H1 (cell line): ENCODE results near the gene TMEM9B. TPM values are rescaled to one million over a fixed set of nuclear protein-coding genes. Genes with fewer than 3 reads are reported as not detected.

Experiments
- CTCF ChIA-PET: fragments of 300-600 bp; sonication (Branson Sonifier 250); formaldehyde crosslinking; loops from one replicate; lab custom pipeline; 2021; ENCODE audit not compliant: partially characterized antibody; lab: Charles Lee
- POLR2A ChIA-PET: fragments of 300-600 bp; sonication (Branson Sonifier 250); formaldehyde crosslinking; loops from one replicate; lab custom pipeline; 2021; ENCODE audit warnings: inconsistent platforms; ENCODE audit not compliant: partially characterized antibody; lab: Charles Lee
- DNase-seq, 2 experiments: peaks; one replicate each; pipeline versions ENCODE4 v3.0.0 to v3.0.0-alpha.2; 2010 to 2022; ENCODE audit warnings: low spot score in 2 of 2, low read depth in 1 of 2, mixed read lengths in 1 of 2
- FAIRE-seq: peaks from 2 replicates; lab custom pipeline; 2011; peaks lifted over from hg19 to GRCh38; lab: Jason Lieb, UNC
- H2AFZ ChIP-seq: 2 replicates; pipeline ENCODE4 v1.8.1; 2012; ENCODE audit warnings: low read length, inconsistent platforms
- H2AK5ac ChIP-seq: 2 replicates; pipeline ENCODE4 v1.6.1; 2013; ENCODE audit warnings: low read depth, low read length
- H2BK120ac ChIP-seq: replicated peaks from 2 replicates; pipeline ENCODE3; 2013; ENCODE audit warnings: low read depth, low read length, inconsistent platforms
- H2BK12ac ChIP-seq: 2 replicates; pipeline ENCODE4 v1.6.1; 2013; ENCODE audit warnings: low read depth, low read length
- H2BK15ac ChIP-seq: 2 replicates; pipeline ENCODE4 v1.6.1; 2013; ENCODE audit warnings: low read length
- H2BK20ac ChIP-seq: 2 replicates; pipeline ENCODE4 v1.6.1; 2013; ENCODE audit warnings: low read length
- H2BK5ac ChIP-seq: 2 replicates; pipeline ENCODE4 v1.6.1; 2013; ENCODE audit warnings: low read depth, low read length
- H3K14ac ChIP-seq: 2 replicates; pipeline ENCODE4 v1.6.1; 2013; ENCODE audit warnings: inconsistent platforms; ENCODE audit not compliant: insufficient read length
- H3K18ac ChIP-seq: 2 replicates; pipeline ENCODE4 v1.6.1; 2013; ENCODE audit warnings: low read length; ENCODE audit errors: extremely low read depth
- H3K23ac ChIP-seq: 2 replicates; pipeline ENCODE4 v1.6.1; 2013; ENCODE audit warnings: inconsistent platforms; ENCODE audit not compliant: insufficient read length
- H3K23me2 ChIP-seq: 2 replicates; pipeline ENCODE4 v1.6.1; 2013; ENCODE audit warnings: low read depth, low read length
- H3K27ac ChIP-seq: 2 replicates; pipeline ENCODE4 v1.6.1; 2011; ENCODE audit warnings: low read depth, low read length, inconsistent platforms
- H3K27me3 ChIP-seq, 4 experiments: replicated peaks in 1 of 4; 1 replicate in 1 of 4; 2 replicates in 3 of 4; pipeline versions ENCODE4 v1.6.1 to v1.8.1; 2011 to 2013; ENCODE audit warnings: low read length in 3 of 4, mild to moderate bottlenecking in 3 of 4, inconsistent platforms in 2 of 4, mixed read lengths in 2 of 4, moderate library complexity in 1 of 4; ENCODE audit not compliant: control insufficient read depth in 3 of 4, insufficient read depth in 3 of 4; ENCODE audit errors: extremely low read depth in 1 of 4
- H3K36me3 ChIP-seq, 4 experiments: 2 replicates each; pipeline versions ENCODE4 v1.6.1 to v1.8.1; 2011 to 2013; ENCODE audit warnings: mild to moderate bottlenecking in 4 of 4, low read length in 3 of 4, moderate library complexity in 2 of 4, control low read depth in 1 of 4, inconsistent platforms in 1 of 4; ENCODE audit not compliant: insufficient read depth in 4 of 4, control insufficient read depth in 2 of 4
- H3K4ac ChIP-seq: replicated peaks from 2 replicates; pipeline ENCODE3; 2013; ENCODE audit warnings: low read length, low read depth, mixed read lengths, inconsistent platforms; ENCODE audit not compliant: insufficient read length
- H3K4me1 ChIP-seq, 4 experiments: replicated peaks in 1 of 4; 1 replicate in 1 of 4; 2 replicates in 3 of 4; pipeline versions ENCODE4 v1.6.1 to v1.8.1; 2011 to 2013; ENCODE audit warnings: low read length in 3 of 4, inconsistent platforms in 2 of 4, mixed read lengths in 1 of 4; ENCODE audit not compliant: insufficient read depth in 4 of 4, control insufficient read depth in 3 of 4
- H3K4me2 ChIP-seq, 2 experiments: 2 replicates each; pipeline versions ENCODE4 v1.6.1 to v1.8.1; 2011 to 2013; ENCODE audit warnings: low read depth in 2 of 2, low read length in 2 of 2, control low read depth in 1 of 2, inconsistent platforms in 1 of 2, mild to moderate bottlenecking in 1 of 2; ENCODE audit not compliant: insufficient read depth in 1 of 2
- H3K4me3 ChIP-seq, 4 experiments: fragments of 200-600, 300-600 bp in 1 of 4; sonication (generic), shearing (Covaris generic), sonication (Bioruptor Twin) in 1 of 4; 2 replicates each; pipeline versions ENCODE4 v1.5.1 to v1.8.1; 2011 to 2016; ENCODE audit warnings: low read length in 4 of 4, low read depth in 3 of 4, control low read depth in 2 of 4, inconsistent platforms in 2 of 4, mild to moderate bottlenecking in 2 of 4, mixed read lengths in 1 of 4, moderate library complexity in 1 of 4; ENCODE audit not compliant: insufficient read depth in 2 of 4; ENCODE audit errors: extremely low read depth in 1 of 4
- H3K56ac ChIP-seq: replicated peaks from 2 replicates; pipeline ENCODE3; 2013; ENCODE audit warnings: low read depth, mild to moderate bottlenecking, mixed read lengths, low read length, inconsistent platforms; ENCODE audit not compliant: insufficient read length
- H3K79me1 ChIP-seq: 2 replicates; pipeline ENCODE4 v1.6.1; 2013; ENCODE audit warnings: low read depth, low read length, control low read depth
- H3K79me2 ChIP-seq, 2 experiments: 2 replicates each; pipeline versions ENCODE4 v1.6.1 to v1.8.1; 2012 to 2013; ENCODE audit warnings: low read length in 2 of 2, mild to moderate bottlenecking in 2 of 2, inconsistent platforms in 1 of 2; ENCODE audit not compliant: insufficient read depth in 2 of 2, control insufficient read depth in 1 of 2
- H3K9ac ChIP-seq, 4 experiments: replicated peaks in 1 of 4; 1 replicate in 1 of 4; 2 replicates in 3 of 4; pipeline versions ENCODE4 v1.6.1 to v1.8.1; 2011 to 2013; ENCODE audit warnings: low read depth in 3 of 4, low read length in 3 of 4, control low read depth in 2 of 4, mild to moderate bottlenecking in 2 of 4, moderate library complexity in 2 of 4, inconsistent platforms in 1 of 4; ENCODE audit errors: extremely low read depth in 1 of 4
- H3K9me3 ChIP-seq, 2 experiments: 2 replicates each; pipeline versions ENCODE4 v1.6.1 to v1.8.1; 2012 to 2013; ENCODE audit warnings: mild to moderate bottlenecking in 2 of 2, moderate library complexity in 2 of 2, control low read depth in 1 of 2, inconsistent platforms in 1 of 2, low read depth in 1 of 2, low read length in 1 of 2, mixed read lengths in 1 of 2; ENCODE audit not compliant: insufficient read depth in 2 of 2
- H4K20me1 ChIP-seq, 2 experiments: replicated peaks in 1 of 2; 2 replicates each; pipeline versions ENCODE3 to v1.8.1; 2011 to 2013; ENCODE audit warnings: inconsistent platforms in 2 of 2, low read length in 2 of 2, mild to moderate bottlenecking in 1 of 2; ENCODE audit not compliant: insufficient read depth in 2 of 2, control insufficient read depth in 1 of 2
- H4K5ac ChIP-seq: 2 replicates; pipeline ENCODE4 v1.6.1; 2013; ENCODE audit warnings: low read length, low read depth, mixed read lengths, inconsistent platforms; ENCODE audit not compliant: insufficient read length
- H4K8ac ChIP-seq: 2 replicates; pipeline ENCODE4 v1.8.0; 2013; ENCODE audit warnings: mild to moderate bottlenecking, moderate library complexity, low read length, inconsistent platforms; ENCODE audit not compliant: insufficient read depth; ENCODE audit errors: extremely low read depth
- H4K91ac ChIP-seq: replicated peaks from 2 replicates; pipeline ENCODE3; 2013; ENCODE audit warnings: low read length, mixed read lengths, inconsistent platforms; ENCODE audit not compliant: insufficient read length
- CBX8 ChIP-seq: fragments of 300-800, 300-1000 bp; sonication (generic); IDR thresholded peaks from 2 replicates; pipeline ENCODE4 v1.7.1; 2016; ENCODE audit warnings: low read depth, low read length, borderline replicate concordance
- CHD1 ChIP-seq: IDR thresholded peaks from 2 replicates; pipeline ENCODE4 v1.6.1; 2012; ENCODE audit warnings: low read depth, low read length, improper control_type of control experiment
- CREB1 ChIP-seq: IDR thresholded peaks from 2 replicates; pipeline ENCODE4 v1.6.1; 2012; ENCODE audit warnings: inconsistent platforms
- JUND ChIP-seq: IDR thresholded peaks from 2 replicates; pipeline ENCODE4 v1.6.1; 2011; ENCODE audit warnings: mild to moderate bottlenecking, improper control_type of control experiment, low read length
- SIN3A ChIP-seq, 2 experiments: IDR thresholded peaks in 1 of 2; conservative IDR thresholded peaks in 1 of 2; 2 replicates each; pipeline ENCODE4 v1.6.1; 2011 to 2012; ENCODE audit warnings: low read length in 2 of 2, improper control_type of control experiment in 1 of 2, low read depth in 1 of 2, mild to moderate bottlenecking in 1 of 2
- TAF7 ChIP-seq: optimal IDR thresholded peaks from 2 replicates; pipeline ENCODE3; 2011; ENCODE audit warnings: low read depth, mild to moderate bottlenecking, inconsistent platforms, low read length, moderate library complexity, borderline replicate concordance
- TEAD4 ChIP-seq: IDR thresholded peaks from 2 replicates; pipeline ENCODE4 v1.6.1; 2012; ENCODE audit warnings: low read depth, low read length, inconsistent platforms, mixed read lengths
- WGBS, 2 experiments: shearing (Covaris generic) in 1 of 2; methylation state at CpG; one replicate each; pipeline versions ENCODE4 v1.1.6 to v1.1.7; 2013 to 2015; ENCODE audit warnings: low lambda C conversion rate in 2 of 2, mixed read lengths in 2 of 2, inconsistent platforms in 1 of 2, low coverage in 1 of 2, missing lambda C conversion rate in 1 of 2; ENCODE audit not compliant: insufficient replicate concordance in 2 of 2, insufficient coverage in 1 of 2, insufficient read length in 1 of 2; ENCODE audit errors: extremely low coverage in 1 of 2, missing lambda C conversion rate in 1 of 2; 5-methylcytosine and 5-hydroxymethylcytosine counted together
- polyA plus RNA-seq, 7 experiments: library from polyadenylated mRNA; depleted of rRNA in 3 of 7; stranded (reverse) in 5 of 7; unstranded in 2 of 7; fragments of >200 nt in 5 of 7; fragments of 200-250 nt in 2 of 7; gene quantifications; 1 replicate in 5 of 7; 2 replicates in 1 of 7; 4 replicates in 1 of 7; pipeline versions ENCODE4 v1.2.1 to v1.2.3, GENCODE V29; 2011 to 2013; ENCODE audit warnings: missing spikeins in 2 of 7, mixed read lengths in 2 of 7
- total RNA-seq: library from RNA; stranded (reverse); fragmentation: NEBNext Ultra II Directional; extraction: Animal tissue kit (Norgen Biotek cat#: 25700); gene quantifications from 2 replicates; pipeline ENCODE4 v1.2.1, GENCODE V29; 2021

The TMEM9B gene
- total and polyA plus RNA-seq, 2 of the 8 experiments (the other 6 are each of a cell fraction or from before 2014, with no cell fraction given) = 8.3 to 9.4 TPM

DNA sequence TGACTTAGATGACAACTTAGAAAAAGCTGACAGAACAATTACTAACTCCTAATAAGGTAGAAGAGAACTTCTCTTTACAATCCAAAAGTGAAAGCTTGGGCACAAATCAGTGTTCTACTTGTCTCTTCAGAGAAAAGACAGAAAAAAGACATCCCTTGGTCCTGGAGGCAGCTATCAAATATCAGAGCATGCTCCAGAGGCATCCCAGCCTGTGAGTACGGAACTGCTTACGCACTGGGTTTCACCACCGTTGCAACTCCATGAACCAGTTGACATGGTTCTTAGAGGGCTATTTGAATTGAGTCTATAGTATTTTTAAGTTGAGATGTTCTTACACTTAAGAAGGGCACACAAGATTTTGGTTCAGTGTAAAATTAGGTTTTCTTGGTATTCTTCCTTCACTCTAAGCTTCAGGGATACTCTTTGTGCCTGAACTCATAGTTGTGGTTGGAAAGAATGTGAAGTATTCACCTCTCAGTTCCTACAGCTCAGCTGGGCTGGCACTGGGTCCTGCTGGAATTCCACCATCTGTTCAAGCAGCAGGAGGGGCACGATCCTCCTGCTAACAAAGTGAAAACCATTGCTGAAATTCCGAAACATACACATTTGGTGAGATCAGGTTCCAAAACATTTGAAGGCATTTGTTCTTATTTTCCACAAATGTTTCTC is 47.0 kb downstream of the TMEM9B start:
- H2AK5ac ChIP-seq = no peak overlapping the region
- H3K4me3 ChIP-seq = peak overlapping the region in 1 of 4 experiments; percentile 28; a peak in 1 of 8 replicates
- peak overlapping the region in 1 of 4 experiments; percentile 49; a peak in 2 of 7 replicates for H3K9ac ChIP-seq
- TF ChIP-seq CHD1 = no peak
- TF ChIP-seq JUND = no peak
- peak in 1 of 2 experiments; percentile 61; a peak in 1 of 4 replicates for TF ChIP-seq SIN3A (conservative IDR thresholded peaks at IDR 0.05 in 1 of 2, IDR thresholded peaks at IDR 0.05 in 1 of 2; ENCODE audit: low read depth in 1 of 2, low read length in 2 of 2)
- peak; percentile 97 for TF ChIP-seq TEAD4
- TF ChIP-seq CREB1 = no peak
- no peak for TF ChIP-seq TAF7
- no peak for TF ChIP-seq CBX8

More for the DNA sequence above, 47.0 kb downstream of the TMEM9B start:
- Histone ChIP-seq H2BK15ac (no peak overlapping the region), H3K4ac (no peak overlapping the region), H2BK5ac (no peak overlapping the region), H3K14ac (no peak overlapping the region), H3K79me2 (peaks cover 0 to 3% of the 10 kb centered on the region in 2 experiments; a peak in 1 of 4 replicates), H4K20me1 (peaks cover 0 to 1% of the 10 kb centered on the region in 2 experiments), H2BK20ac (no peak overlapping the region), H3K36me3 (peaks cover 14 to 56% (median 42%) of the 10 kb centered on the region in 4 experiments; a peak in 7 of 8 replicates), H3K23me2 (0 out of 2 replicates have a peak, but pooled peaks cover 1% of the 10 kb centered on the region), H2BK120ac (no peak overlapping the region), H4K91ac (no peak overlapping the region), H2AFZ (no peak overlapping the region), H3K56ac (no peak overlapping the region), H3K4me2 (peak overlapping the region in 1 of 2 experiments; percentile 24; a peak in 1 of 4 replicates), H3K79me1 (no peaks in the 10 kb centered on the region), H3K18ac (no peak overlapping the region), H3K27me3 (no peaks in the 10 kb centered on the region), H3K23ac (no peak overlapping the region), H4K5ac (no peak overlapping the region), H3K9me3 (no peaks in the 10 kb centered on the region), H4K8ac (no peak overlapping the region), H3K4me1 (peaks cover 0 to 7% (median 4%) of the 10 kb centered on the region in 4 experiments; a peak in 5 of 7 replicates), H3K27ac (no peak overlapping the region), H2BK12ac (no peak overlapping the region)
- WGBS, 2 experiments = 68% methylated on average over 5 of the region's 5 CpGs; no CpG with 5 or more reads in 1 of the 2 experiments
- ChIA-PET POLR2A (interaction anchor here (1.0 to 1.5 kb wide), 4 partner anchors 8 to 47 kb away, joined by 3 to 5 read pairs (median 4); partner anchors contain the start of gene TMEM9B), CTCF (interaction anchor here (1.0 to 1.7 kb wide), 6 partner anchors 41 to 220 kb away, joined by 3 to 14 read pairs (median 4); partner anchors contain the start of gene TMEM9B)
- DNase-seq = no peak
- FAIRE-seq = no peak
